SKM-1 treated with dmso at 0.1 percent for 144 hours (cell line): ENCODE data around the gene ST6GALNAC6.

Experiments
- DNase-seq: peaks from one replicate; lab custom pipeline; 2025; ENCODE audit not compliant: unreplicated experiment; lab: John Stamatoyannopoulos, UW

The ST6GALNAC6 gene

DNA sequence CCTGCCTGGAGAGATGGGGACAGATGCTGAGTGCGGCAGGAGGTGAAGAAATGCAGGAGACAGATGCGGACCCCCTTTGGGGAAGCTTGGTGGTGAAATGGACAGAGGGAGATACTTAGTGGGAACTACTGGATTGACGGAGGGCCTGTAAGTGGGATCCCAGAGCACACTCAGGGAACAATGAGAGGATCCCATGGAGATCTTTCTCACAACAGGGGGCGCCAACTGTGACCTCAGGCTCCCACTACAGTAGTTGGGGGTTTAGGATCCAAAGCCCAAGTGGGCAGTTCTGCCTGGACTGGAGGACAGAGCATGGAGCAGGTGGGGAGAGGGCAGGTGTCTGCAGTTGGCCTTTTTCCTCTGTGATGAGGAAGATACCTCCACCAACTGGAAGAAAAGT is 34.8 kb upstream of the ST6GALNAC6 start:
- DNase-seq = no peak

DNA sequence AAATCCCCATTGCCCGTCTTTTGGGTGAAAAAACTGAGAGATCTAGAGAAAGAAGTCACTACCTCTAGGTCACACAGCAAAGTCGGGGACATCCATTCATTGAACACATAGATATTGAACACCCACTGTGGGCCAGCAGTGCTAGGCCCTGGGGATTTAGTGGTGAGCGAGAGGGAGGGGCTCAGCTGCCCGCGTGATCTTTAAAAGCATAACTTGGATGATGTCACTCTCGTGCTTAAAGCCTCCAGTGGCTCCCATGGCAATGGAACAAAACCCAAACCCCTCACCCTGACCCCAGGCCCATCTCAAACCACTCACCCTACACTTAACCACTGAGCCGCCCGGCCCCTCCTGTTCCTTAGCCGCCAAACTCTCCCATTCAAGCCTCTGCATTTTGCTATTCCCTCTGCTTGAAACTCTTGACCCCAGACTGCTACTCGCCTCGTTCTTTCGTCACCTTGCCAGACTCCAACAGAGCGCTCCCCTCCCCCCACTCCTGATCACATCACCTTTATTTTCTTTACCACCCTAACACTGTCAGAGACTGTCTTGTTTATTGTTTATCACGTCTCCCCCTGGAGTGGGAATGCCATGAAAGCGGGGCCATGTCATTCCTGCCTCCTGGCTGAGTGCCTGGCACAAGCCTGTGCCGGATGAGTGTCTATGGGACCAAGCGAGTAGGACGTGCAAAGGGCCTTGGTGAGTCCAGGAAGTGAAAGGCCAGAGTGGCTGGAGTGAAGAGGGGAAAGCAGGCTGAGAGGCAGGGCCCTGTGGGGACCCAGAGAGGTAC is 31.9 kb upstream of the ST6GALNAC6 start:
- DNase-seq = no peak

DNA sequence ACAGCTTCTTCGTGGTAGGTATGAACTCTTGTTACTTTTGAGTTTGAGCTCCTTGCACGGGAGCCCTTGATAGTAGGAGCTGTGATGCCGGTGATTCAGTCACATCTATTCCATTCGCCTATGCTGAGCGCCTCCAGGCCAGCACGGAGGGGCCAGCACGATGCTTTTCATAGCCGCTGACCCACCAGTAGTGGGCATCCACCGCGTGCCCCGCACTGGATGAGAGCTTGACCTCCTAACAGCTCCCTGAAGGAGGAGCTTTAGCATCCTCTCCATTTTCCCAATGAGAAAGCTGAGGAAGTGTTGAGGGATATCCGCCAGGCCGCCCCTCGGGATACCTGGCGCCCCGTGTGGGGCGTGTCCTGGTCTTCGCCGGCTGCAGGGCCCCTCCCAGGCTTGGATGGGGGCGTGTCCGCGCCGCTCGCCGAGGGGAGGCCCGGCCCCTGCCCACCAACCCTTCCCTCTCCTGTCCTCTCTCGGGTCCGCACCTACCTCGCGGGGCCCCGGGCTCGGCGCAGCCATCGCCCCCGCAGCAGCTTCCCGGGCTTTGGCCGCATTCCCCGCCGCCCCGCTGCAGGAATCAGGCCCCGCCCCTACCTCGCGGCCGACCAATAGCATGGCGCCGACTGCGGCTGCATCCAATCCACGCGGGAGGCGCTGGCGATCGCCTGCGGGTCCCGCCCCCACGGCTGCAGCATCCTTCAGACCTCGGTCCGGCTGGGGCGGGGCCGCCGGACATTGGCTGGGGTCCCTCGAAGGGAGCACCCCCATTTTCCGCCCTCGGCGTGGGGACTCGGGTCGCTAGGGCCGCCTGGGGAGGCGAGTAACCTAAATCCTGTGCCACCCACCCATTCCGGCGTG is 31.1 kb upstream of the ST6GALNAC6 start, which contains the start of gene PIP5KL1:
TSS of gene PIP5KL1 (minus strand) at position 547 of the 861 bp plus-strand sequence. CDS start at position 522, 25 bp downstream.
- DNase-seq = peak; percentile 63

DNA sequence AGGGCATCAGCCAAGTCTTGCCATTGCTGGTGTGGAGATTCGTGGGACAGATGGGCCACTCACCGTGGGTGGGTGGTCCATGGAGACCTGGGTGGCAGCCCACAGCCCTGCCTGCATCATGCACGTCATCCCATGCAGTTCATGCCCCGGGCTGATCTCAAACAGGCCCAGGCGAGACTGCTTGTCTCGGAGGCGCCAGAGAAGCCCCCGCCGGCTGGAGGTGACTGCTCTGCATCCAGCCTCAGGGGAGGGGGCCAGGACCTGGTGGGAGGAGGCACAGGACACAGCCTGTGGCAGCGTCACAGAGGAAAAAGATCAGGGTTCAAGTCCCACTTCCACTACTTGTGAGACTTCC is 30.2 kb upstream of the ST6GALNAC6 start:
- no peak for DNase-seq

DNA sequence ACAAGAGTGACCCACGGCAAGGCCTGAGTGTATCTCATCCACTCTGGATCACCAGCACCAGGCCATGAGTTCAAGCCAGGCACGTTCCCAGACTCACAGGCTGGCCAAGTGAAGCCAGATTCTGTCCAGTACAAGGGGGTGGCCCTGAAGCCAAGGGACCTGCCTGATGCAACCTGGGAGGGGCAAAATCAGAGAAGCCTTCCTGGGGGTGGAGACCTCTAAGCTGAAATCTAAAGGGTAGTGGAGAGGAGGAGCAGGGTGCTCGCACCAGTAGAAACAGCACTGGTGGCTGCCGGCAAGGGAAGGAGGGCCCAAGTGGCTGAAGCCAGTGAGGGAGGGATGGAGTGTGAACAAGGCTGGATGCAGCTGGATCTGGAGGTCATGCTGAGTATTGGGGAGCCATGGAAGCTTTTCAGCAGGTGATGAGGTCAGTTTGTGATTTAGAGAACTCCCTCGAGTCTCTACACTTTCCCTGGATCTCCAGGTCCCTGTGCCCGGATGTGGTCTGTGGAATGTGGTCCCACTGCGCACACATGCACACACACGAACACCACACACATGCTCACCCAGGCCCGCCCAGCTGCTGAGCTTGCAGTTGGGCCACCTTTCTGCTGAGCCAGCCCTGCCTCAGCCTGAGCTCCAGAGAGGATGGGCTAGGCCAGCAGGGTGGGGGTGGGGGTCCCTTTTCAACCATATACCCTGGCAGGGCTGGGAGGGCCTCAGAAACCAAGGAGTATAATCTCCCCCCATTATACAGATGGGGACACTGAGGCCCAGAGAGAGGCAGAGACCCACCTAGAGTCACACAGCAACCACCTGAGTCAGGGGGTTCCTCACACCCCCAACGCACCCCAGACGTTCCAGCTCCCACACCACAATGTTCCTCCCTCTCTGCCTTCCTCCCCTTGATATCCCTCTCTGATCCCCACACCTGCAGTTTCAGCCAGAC is 29.5 kb upstream of the ST6GALNAC6 start:
- no peak for DNase-seq

DNA sequence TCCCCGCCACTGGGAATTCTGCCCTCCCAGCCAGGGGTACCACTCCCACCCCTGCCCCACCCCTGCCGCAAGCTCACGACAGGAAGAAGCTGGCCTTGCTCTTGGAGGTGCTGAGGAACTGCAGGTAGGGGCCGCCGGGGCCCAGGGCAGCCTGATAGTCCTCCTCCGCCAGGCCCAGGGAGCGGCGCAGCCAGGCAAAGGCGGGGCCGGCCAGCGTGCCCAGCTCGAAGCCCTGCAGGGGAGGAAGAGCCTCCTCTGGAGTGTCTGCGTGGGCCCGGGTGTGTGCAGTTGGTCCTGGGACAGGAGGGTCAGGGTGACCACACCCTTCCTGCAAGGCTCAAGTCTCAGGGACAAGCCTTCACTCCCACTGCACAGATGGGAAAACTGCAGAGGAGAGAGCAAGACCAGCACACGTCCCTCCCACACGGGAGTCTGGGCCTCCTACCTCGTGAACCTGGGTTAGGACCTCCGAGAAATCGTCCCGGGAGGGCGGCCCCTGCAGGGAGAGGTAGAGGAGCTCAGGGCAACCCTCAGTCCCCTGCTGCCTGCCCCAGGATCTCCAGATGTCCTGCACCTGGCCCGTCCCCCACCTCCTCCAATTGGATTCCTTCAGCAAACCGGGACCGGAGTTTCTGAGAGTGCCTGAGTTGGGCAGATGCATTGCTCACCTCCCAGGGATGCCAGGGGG is 28.7 kb upstream of the ST6GALNAC6 start:
- DNase-seq = no peak

DNA sequence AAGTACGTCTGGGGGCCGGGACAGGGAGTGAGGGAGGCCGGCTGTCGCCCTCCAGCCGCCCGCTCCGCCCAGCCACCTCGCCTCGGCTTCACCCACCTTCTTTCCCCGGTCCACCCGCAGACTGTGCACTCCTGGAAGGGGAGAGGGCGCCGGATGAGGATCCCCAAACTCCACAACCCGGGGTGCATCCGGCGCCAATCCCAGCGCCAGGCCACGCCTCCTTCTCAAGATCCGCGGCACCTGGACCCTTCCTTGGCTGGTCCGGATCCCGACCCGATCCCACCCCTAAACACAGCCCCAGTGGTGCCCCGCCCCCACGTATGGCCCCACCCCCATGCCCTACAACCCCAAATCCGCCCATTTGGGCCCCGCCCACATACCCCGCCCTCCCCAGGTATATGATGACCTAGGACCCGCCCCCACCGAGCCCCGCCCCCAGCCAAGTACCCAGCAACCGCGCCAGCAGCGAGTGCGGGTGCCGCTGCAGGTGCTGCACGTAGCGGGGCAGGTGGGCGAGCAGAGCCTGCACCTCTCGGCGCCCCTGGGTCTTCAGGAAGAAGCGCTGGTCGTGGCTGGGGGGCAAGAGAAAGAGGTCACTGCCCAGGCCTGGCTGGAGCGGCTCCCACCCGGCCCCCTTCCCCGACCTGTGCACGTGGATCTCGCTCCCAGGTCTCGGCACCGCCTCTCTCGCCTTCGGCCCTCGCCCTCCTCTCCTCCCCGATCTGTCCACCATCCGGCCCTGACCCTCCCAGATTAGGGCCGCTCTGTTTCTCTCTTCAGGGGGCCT is 28.0 kb upstream of the ST6GALNAC6 start:
- no peak for DNase-seq

DNA sequence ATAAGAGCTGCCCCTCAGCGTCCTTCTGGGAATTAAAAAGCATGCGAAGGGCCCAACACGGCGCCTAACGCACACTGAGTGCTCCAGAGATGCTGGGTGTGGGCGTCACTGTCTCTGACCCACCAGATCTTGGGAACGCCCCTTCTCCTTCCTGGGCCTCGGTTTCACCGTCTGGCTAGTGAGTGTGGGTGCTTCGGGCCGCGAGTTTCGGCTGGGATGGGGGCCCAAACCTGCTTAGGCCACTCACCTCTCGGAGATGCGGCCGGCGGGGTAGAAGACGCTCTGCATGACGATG is 27.4 kb upstream of the ST6GALNAC6 start:
- no peak for DNase-seq

DNA sequence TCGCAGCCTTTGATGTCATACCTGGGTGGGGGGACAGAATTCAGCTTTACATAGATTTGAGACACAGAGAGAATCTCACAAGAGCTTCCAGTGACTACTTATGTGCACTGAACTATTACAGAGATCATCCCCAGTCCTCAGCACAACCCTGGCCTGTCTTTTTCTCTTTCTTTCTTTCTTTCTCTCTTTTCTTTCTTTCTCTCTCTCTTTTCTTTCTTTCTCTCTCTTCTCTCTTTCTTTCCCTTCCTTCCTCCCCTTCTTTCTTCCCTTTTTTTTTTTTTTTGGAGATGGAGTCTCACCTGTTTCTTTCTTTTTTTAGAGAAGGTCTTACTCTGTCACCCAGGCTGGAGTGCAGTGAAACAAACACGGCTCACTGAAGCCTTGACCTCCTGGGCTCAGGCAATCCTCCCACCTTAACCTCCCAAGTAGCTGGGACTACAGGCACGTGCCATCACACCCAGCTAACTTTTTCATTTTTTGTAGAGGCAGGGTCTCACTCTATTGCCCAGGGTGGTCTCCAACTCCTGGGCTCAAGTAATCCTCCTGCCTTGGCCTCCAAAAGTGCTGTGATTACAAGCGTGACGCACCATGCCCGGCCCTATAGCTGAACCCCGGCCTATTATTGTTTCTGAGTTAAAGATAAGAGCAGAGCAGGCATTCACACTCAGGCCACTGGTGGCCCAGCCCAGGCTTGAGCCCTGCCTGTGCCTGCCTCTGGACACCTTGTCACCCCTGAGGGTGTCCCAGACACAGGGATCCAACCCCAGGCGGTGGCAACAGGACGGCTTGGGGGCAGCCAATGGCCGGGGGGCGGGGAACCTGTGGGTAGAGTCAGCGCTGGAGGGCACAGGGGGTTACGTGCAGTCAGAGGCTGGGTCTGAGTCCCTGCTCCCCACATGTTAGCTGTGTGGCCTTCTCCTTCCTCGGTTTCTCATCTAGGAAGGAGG is 26.8 kb upstream of the ST6GALNAC6 start:
- DNase-seq = no peak

DNA sequence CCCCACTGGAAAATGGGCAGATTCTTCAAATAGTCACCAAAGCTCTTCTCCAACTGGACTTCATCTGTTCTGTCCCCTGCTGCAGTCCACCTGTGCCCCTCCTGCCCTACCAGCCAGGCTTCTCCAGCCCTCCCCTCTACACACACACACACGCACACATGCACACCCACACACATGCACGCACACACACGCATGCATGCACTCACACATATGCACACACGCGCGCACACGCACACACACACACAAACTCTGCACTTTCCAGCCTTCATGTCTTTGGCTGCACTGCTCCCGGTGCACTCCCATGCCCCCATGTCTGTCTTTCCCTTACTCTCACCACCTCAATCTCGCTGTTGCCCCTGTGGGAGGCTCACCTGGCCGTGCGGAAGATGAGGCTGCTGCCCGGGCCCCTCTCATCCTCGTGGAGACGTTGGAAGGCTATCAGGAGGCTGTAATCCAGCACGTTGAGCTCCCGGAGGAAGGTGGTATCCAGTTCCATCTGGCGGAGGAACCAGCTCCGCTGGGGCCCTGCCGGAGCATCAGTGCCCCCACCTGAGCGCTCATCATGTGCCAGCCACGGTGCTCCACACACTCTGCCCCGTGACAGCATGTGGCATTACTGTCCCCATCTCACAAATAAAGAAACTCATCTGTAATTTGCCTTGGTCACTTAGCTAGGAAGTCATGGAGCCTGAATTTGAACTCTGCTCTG is 25.5 kb upstream of the ST6GALNAC6 start:
- DNase-seq = no peak

DNA sequence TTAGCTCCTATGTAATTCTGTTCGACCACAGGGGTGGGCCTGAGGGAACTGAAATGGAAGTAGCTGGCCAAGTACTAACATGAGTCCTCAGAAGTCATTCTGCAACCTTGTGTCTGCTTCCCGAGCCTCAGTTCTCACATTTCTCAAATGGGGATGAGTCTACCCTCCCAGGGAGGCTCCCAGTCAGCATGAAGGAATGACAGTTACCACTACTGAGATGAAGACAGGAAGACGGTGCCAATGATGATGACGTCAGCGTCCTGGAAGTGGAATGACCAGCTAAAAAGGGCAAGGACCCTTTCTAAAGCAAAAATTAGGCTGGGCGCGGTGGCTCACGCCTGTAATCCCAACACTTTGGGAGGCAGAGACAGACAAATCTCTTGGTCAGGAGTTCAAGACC is 24.4 kb upstream of the ST6GALNAC6 start:
- DNase-seq = no peak

DNA sequence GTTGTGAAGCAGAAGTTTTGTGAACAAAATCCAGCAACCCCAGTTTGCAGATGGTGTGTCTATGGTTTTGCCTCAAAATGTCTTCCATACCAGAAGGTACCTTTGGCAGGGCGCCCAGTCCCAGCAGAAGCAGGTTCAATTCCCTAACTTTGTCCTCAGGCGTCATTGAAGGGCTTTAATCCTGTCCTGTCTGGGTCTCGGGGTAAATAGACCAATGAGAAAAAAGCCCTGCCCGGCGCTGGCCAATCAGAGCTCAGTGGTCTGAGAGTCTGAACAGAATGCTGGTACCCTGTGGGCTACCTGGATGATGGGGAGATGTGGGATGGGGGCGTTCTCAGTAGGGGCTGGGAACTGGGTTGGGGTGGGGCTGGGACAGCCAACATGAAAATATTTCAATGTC is 23.6 kb upstream of the ST6GALNAC6 start:
- no peak for DNase-seq

DNA sequence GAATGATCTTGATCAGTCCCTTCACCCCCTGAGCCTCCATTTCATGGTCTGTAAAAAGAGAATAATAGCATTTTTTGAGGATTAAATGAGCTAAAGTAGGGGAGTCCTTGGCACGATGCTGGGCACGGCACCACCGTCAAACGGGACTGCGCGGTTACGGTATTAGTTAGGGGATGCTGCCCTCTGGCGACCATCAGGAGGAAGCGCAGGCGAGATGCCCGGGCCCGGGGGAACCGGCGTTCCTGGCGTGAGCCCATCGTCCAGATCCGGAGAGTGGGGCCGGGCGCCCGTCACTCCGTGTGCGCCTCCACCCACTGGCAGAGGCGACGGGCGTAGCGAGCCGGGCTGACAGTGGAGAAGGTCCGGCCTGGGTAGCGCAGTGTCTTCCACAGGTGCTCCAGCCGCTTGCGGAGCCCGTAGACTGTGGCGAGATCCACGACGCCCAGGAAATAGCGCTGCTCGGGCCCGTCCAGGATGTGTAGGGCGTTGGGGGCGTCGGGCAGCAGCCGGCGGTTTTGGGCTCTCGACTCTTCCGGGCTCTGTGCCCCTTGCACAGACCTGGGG is 22.2 kb upstream of the ST6GALNAC6 start:
- peak; percentile 46 for DNase-seq

DNA sequence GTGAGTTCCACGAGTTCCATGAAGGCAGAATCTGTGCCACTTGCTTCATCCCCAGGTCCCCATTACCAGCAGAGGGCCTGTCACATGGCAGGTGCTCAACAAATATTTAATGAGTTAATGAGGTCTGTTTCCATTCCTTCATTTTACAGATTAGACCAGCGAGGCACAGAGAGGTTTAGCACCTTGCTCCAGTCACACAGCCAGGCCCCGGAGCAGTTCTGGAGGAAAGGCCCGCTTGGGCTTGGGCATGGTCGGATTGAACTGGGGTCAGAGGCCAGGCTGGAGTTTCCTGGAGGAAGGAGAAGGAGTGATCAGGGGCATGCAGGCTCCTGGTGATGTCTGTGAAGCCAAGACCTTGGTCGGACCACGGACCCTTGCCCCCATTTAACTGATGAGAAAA is 21.4 kb upstream of the ST6GALNAC6 start:
- no peak for DNase-seq

DNA sequence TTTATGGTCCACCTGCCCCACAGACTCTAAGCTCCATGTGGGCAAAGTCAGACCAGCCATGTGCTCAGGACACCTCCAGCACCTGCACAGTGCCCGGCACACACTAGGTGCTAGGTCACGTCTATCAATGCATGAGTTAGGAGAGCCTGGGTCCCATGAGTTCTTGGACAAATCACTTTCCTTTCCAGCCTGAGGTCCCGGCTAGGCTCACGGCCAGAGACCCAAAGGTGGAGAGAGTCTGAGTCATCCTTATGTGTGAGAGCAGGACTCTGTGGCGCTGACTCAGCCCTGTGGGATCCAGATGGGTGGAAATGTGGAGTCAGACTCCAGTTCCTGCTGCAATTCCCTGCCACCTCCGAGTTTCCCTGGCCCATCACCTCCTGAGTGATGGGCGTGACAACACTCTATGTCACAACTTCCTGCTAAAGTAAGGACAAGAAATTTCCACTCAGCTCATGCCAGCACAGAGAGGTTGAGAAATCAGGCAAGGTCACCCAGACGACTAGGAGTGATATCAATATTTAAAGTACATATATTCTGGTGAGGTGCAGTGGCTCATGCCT is 19.9 kb upstream of the ST6GALNAC6 start:
- peak; percentile 90 for DNase-seq

DNA sequence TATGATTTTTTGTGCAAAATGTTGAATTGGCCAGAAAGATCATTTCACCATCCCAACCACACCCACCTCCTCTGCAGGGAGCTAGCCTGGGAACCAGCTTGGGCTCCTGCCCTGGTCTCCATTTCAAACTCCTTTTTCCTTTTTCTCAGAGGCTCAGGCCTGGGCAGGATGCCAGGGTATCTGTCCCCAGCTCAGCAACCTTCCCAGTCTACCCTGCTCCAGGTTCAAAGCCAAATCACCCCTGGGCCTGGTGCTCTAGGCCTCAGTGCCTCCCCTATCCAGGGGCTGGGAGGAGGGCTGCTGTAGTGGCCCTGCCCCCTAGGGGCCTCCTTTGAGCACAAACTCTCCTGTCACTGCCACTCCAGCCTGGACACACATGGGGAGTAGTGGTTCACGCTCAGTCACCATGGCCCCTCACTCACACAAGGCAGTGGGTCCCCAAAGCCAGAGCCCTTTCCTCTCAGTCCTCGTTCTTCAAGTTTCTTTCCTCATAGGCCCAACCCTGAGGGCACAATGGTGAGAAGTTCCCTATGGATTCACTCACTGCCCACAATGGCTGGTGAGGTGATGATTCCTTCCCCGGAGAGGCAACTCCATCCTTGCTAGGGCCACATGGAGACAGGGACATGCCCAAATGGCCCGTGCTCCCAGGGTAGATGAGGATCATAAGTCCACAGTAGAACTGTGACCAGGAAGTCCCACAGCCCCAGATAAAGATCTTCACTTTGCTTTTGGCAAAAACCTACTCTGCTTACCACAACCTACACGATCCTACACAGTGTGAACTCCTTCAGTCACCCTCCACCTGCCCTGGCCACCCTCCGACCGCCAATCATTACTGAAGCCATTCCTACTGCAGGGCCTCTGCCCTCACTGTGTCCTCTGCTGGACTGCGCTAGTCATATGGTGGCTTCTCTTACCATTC is 19.0 kb upstream of the ST6GALNAC6 start:
- DNase-seq = no peak

DNA sequence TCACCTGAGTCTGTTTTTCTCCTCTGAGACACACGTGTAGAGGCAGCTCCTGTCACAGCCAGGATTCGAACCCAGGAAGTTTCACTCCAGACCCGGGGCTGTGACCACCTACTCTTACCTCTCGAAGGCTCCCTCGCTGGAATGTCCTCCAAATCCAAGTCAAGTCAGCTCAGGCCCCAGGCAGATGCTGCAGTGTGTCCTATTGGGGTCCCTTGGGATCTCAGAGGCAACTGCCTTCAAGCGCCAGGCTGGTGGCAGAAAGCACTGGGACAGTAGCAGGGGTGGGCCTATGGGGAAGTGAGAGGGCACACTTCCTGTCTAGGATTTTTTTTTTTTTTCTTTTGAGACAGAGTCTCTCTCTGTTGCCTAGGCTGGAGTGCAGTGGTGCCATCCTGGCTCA is 18.2 kb upstream of the ST6GALNAC6 start:
- DNase-seq = no peak
